Breast epithelium (tissue), 3 donors: ENCODE results near the gene CHM.

ENCODE experiments used
- POLR2AphosphoS5 ChIP-seq, 3 donors: sonication (generic); formaldehyde crosslinking; IDR thresholded peaks; one replicate each; pipeline ENCODE4 v1.6.1; 2017; ENCODE audit warnings: antibody characterized with exemption in 3 of 3
- TF ChIP-seq, protein P1 (sequence below), 3 donors: fragments of 450-650 bp; IDR thresholded peaks; one replicate each; pipeline ENCODE4 v1.5.1; 2016 to 2017; ENCODE audit warnings: antibody characterized with exemption in 3 of 3, mild to moderate bottlenecking in 3 of 3, moderate library complexity in 3 of 3

DNA sequence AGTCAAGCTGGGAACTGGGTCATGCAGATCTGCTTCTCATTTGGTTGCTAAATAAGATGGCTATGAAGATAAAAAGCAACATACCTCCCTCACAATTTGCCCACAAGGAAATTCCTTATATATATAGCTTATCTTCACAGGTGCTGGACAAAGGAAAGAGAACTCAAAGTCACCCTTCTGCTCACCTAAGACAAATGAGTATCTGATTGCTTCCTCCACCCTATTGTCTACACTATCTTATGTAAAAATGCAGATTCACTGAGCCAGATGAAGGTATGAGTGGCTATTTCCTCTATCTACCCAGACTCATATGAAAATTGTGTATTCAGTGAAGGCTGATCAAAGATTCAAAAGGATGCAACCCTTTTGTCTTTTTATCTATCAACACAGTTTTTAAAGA is 50.8 kb downstream of the CHM start:
- no peak for TF ChIP-seq POLR2AphosphoS5 (IDR thresholded peaks at IDR 0.05)
- TF ChIP-seq, protein P1, sequence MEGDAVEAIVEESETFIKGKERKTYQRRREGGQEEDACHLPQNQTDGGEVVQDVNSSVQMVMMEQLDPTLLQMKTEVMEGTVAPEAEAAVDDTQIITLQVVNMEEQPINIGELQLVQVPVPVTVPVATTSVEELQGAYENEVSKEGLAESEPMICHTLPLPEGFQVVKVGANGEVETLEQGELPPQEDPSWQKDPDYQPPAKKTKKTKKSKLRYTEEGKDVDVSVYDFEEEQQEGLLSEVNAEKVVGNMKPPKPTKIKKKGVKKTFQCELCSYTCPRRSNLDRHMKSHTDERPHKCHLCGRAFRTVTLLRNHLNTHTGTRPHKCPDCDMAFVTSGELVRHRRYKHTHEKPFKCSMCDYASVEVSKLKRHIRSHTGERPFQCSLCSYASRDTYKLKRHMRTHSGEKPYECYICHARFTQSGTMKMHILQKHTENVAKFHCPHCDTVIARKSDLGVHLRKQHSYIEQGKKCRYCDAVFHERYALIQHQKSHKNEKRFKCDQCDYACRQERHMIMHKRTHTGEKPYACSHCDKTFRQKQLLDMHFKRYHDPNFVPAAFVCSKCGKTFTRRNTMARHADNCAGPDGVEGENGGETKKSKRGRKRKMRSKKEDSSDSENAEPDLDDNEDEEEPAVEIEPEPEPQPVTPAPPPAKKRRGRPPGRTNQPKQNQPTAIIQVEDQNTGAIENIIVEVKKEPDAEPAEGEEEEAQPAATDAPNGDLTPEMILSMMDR (IDR thresholded peaks at IDR 0.05), result no peak
